ENCODE measurements around the gene DPP6.

Gene DPP6

DNA sequence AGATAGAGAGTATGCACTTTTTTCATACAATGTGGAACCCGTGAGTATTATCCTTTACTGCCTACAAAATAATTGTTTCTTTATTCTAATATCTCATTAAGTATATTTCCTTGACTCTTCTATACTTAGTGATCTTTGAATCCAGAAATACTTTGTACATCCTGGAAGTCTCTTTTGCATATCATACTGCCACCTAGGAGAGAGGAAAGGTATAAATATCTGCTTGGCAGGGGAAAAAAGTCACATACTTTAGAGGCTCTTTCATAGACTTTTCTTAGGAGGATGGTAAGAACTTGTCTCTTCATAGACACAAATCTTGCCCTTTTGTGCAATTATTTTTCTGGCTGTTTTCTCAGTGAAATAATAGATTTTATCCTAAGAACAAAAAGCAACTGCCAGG is 514.7 kb downstream of the DPP6 start:
- DNase-seq, result no peak

DNA sequence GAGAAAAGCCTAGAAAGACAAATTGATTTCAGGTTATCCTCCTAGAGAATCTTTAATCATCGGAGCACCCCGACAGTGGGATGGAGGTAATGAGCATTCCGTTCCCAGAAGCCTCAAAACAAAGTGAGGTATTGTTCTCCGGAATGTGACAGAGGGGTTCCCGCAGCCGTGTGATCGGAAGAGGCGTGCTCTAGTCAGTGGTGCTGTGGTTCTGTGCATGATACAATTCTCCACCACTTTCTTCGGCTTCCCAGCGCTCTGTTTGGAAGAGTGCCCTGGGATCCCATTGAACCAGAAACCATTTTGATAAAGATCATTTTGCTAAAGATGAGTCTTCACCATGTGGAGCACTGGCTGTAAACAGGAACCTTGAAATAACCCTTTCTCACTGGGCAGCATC is 516.1 kb downstream of the DPP6 start:
- DNase-seq, result no peak

DNA sequence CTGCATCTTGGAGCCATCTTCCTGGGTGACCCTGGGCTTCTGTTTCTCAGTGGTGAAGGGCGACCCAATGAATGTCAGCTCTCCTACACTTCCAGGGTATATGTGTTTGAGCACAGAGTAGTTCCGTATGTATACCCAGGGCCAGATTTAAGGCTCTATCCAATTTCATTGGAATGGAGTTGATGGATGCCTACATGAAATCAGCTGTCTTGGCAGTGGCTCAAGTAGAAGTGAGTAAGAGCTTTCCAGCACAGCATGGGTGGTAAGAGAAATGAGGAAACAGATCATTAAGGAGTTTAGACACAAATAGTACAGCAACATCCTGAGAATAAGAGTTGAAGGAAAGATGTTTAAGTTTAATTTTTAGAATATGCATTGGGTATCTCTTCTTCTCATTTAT is 517.7 kb downstream of the DPP6 start:
- DNase-seq, result no peak

DNA sequence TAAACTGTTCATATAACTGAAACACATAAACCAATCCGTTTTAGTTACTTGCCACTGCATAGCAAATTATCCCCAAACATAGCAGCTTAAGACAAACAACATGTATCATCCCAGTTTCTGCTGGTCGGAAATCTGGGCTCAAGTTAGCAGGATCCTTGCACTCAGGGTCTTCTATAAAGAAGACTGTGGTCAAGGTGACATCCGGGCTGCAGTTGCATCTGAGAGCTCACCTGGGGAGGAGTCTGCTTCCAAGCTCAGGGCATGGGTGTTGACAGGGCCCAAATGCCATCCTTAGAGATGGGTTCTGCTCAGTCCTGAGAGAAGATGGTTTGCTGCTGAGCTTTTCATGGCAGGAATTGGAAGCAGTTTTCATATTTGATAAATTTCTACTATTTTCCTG is 519.6 kb downstream of the DPP6 start:
- no peak for DNase-seq

DNA sequence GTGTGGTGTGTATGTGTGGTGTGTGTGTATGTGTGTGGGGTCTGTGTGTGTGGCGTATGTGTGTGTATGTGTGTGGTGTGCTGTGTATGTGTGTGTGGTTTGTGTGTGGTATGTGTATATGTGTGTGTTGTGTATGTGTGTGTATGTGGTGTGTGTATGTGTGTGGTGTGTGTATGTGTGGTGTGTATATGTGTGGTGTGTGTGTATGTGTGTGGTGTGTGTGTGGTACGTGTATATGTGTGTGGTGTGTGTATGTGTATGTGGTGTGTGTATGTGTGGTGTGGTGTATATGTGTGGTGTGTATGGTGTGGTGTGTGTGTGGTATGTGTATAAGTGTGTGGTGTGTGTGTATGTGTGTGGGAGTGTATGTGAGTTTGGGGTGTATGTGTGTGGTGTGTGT is 522.0 kb downstream of the DPP6 start:
- DNase-seq, result no peak

DNA sequence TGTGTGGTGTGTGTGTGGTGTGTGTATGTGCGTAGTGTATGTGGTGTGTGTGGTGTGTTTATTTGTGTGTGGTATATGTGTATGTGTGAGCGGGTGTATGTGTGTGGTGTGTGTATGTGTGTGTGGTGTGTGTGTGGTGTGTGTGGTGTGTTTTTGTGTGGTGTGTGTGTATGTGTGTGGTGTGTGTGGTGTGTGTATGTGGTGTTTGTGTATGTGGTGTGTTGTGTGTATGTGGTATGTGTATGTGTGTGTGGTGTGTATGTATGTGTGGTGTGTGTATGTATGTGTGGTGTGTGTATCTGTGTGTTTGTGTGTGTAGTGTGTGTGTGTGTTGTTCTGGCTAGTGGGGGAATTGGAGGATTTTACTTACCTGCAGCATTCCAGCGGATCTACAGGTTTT is 523.3 kb downstream of the DPP6 start:
- DNase-seq, result no peak

DNA sequence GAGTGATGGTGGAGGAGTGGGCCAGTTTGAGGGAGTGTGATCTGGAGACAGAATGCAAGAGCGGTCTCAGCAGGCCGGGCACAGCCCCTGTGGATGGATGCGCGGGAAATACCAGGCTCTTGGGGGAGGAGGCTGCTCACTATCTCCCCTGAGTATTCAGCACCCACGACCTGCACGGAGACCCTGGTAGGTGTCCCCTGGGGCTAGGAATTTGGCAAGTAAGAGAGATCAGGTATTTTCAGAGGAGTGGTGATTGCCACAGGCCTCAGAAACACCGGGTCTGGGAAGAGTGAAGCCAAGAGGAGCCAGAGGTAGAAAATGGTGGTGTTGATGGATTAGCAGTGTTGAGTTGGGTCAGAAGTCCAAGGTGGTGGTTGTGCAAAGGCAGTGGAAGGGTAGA is 524.4 kb downstream of the DPP6 start:
- DNase-seq, result no peak

DNA sequence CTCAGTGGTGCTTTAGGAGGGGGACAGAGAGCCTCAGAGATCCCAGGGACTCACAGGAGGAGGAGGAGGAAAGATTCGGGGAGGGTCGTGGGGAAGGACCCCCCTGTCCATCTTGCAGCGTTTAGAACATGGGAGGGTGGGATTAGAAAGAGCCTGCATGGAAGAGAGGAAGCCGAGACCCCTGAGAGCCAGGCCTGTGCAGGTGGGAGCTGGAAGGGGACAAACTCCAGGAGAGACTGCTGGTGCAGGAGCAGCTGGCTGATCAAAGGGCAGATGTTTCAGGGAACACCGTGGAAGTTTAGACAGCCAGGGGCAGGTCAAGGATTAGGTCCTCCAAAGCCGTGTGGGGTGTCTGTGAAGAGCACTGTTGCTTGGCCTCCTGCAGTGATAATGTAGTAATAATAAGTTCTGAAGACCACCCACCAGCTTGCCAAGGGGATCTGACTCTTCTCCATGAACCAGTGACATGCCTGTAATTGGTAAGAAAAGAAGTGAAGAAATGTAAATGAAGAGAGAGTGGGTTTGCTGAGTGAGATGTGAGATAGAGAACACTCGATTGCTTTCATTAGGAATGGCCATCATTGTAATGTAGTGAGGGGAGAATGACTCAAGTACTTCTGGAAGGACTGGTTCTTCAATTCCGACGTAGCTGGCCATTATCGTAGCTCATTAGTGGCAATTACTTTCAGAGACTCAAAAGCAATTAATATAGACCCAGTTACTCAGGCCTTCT is 525.1 kb downstream of the DPP6 start:
- no peak for DNase-seq

DNA sequence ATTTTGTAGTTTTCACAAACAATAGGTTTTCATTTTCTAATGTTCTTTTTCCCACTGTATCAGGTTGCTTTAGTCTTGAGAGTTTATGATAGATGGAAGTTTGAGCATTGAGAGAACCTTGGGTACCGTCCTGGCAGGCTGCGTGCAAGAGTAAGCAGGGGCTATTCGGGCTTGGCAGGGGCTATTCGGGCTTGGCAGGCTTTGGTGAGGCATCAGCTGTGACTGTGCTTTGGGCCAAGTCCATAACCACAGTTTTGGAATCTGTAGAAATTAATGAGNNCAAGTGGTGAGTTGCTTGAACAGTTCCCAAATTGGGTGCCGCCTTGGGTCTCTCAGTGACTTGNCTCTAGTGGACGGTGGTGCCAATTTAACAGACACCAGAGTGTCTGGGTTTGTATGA is 526.1 kb downstream of the DPP6 start:
- no peak for DNase-seq

DNA sequence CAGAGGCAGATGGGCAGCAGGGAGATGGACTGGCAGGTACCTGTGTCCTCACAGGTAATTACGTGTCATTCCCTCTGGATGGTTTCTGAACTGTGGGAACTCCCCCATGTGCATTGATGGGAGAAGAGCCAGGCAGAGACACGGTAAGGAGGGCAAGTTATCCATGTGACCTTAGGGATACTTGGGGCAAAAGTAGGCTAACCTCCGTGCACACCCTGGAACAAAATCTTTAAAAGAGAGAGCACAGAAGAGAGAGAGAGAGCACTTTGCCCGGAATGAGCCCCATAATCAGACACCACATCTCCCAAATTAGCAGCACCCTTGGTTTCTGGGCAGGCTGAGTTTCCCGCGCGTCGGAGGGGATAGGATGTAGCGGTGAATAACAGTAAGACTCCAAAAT is 527.5 kb downstream of the DPP6 start:
- no peak for DNase-seq

DNA sequence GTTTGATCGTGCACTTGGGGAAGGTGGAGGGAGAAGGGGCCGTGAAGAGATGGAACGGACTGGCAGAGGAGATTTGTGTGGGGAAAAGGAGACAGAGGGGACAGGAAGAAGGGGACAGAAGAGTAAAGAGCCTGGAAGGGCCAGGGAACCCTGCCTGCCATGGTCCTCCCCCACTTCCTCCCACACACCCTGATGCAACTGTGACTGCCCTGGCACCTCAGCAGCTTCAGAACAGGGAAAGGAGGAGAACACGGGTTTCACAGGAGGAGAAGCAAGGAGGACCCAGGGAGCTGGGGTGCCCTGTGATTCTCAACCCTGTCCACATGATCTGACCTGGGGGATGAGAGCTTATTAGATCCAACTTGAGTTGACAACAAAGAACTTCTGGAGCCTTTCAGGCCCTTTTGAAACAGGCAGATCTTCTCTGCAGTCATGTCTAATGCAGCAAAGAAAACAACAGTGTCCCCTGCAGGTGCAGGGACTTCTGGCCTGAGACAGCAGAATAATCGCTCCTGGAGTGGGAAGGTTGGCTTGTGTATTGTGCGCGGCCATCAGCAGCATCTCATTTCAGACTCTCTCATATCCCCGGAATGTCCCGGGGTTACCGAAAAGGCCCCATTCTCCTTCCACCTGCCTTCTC is 529.2 kb downstream of the DPP6 start:
- no peak for DNase-seq

DNA sequence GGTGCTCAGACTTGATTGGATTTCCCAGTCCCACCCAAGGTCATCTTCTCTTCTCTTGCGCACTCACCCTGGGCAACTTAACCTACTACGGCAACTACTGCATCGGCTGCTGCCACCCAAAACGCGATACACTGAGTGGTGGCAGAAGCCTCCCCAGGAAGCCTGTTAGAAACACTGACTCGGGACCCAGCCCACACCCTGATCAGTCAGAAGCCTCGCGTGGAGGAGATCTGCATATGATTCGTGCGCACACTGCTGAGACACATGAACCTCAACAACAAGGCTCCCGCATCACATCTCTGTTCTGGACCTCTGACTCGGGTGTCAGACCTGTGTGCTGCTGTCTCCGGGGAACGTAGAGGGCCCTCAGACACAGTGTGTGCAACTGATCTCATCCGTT is 531.3 kb downstream of the DPP6 start:
- DNase-seq, result no peak

DNA sequence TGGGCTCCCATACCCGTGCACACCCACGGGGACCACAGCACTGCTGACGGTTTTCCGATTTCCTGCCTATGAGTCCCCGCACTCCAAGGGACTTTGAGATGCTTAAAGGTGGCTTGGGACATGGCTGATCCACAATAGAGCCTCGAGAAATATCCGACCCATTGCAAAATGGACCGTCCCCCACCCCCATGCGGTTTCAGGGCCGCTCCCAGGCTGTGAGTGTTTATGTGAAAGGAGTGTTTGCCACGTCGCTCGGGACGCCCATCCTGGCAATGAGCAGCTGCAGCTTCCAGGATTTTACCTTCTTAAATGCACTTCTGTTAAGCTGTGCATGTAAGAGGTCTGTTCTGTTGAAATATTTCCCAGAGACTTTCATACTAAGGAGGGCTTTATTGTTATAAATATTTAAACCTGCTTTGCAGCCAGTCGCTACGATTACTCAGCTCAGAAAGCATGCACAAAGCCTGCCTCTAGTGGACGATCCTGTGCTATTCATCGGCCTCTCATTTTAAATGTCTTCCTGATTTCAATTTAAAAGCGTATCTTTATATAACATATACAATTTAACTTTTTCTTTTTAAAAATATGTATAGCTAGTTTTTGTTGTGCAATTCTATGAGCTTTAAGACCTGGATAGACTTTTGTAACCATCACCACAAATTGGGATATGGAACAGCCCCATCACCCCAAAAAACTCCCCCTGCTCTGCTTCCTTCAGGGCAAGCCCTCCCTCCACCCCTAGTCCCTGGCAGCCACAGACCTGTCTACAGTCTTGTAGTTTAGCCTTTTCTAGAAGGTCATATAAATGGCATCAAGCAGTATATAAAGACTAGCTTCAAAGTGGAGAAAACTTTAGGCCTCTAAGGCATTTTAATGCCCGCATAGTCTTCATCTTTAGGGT is 532.4 kb downstream of the DPP6 start:
- DNase-seq, result no peak

DNA sequence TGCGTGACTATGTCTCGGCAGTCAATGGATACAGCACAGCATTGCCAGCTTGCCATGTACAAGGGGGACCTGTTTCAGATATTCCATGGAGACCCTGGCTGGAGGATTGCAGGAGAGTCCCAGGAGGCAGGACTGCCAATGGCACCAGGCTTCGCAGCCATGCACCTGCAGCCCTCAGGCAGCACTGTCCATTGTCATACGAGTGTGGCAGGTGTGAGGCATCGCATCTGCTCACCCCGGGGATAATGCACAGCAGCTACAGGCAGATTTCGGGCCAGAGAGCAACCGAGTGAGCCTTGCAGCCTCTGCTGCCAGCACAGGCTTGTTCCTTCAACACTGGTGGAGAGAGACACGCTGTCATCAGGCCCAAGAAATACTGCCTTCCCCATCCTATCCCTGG is 535.6 kb downstream of the DPP6 start:
- DNase-seq, result no peak

DNA sequence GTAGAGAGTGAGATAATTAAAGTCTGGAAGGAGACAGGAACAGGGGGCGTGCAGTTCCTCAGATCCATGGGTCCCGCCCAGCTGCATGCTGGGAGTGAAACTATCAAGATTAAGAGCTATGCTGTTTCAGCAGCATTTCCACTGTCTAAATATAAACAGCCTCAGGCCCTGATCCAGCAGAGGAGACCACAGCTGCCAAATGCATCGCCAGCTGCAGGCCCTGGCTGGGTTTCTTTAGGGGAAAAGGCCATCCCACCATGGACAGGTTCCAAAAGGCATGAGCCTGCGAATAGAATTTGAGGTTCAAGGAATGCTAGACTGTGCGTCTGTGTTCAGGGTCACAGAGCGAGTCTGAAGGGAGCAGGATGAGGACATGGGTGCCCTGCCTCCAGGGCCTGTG is 539.3 kb downstream of the DPP6 start:
- no peak for DNase-seq

DNA sequence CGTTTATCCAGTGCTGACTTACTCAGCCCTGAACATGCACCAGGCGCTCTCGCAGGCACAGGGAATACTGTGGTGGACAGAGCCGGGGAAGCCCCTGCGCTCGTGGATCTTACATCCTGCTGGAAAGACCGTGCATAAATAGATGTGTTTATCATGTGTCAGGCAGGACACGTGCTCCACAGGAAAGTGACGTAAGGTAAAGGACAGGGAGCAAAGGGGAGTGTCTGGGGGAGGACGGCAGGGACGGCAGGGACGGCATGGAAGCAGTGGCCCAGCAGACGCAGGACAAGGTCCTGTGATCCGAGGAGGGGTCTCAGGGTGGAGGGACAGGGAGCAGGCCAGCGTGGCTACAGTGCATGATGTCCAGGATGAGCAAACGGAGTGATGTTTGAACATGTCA is 540.2 kb downstream of the DPP6 start:
- DNase-seq, result no peak

DNA sequence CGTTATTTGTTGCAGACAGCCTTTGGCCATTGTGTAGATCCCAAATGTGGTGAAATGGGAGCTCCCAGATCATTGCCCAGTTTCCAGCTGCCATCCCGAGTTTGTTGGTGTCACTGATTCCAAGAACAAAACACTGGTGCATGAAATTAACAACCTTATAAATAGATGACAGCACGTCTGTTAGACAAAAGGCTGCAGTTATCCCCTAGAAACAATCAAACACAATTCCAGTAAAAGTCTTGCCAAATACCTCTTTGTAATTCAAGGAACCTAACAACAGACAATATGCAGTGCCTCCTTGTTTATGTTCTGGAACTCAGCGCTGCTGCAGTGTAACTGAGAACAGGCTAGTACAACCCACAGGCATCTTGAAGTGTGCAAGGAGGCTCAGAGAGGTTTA is 546.2 kb downstream of the DPP6 start:
- DNase-seq, result no peak

DNA sequence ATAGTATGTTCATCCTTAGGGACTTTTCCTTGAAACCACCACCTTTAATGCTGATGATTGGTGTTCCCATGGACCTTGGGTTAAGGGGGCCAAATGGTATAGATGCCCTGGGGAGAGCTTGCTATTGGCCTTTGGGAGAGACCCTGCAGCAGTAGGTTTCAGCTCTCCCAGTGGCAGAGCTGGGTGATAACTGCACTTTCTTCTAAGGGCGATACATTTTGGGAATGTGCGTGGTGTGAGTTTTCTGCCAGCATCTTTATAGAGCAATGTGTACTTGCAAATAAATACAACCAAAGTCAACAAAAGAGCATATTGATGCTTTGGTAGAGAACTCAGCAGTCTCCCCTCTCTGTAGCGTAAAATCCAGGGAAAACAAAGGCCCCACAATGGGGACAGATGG is 546.7 kb downstream of the DPP6 start:
- DNase-seq, result no peak

DNA sequence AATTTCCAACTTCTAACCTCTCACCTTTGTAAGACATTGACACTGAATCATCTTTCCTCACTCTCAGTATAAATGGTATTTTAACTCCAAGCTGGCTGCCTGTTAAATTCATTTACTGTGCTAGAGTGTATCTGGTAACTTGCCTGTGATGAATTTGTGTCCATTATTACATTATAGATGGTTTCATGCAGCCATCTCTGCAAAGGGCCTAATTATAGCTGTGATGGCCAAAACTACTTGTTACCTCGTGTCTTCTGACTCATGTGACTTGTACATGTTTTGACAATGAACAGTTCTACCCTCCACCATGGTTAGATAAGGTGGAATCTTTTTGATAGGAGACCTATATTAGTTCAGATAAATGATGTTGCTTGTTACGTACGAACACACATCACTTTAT is 558.7 kb downstream of the DPP6 start:
- DNase-seq, result no peak

DNA sequence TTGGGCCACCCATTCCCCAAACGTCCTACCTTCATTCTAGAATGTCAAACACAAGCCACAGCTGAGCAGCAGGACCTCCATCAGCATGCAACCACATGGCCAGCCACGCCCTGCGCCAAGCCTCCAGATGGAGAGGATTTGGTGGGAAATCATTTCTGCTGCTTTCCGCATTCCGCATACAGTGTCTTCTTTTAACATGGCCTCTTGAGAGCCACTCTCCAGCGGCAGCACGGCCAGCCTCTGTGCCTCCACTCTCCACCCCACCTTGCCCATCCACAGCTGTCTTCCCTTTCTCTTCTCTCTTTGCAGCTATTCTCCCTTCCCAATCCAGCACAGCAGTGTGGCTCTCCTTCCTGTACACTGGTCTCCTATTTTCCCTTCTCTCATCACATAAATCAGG is 561.6 kb downstream of the DPP6 start:
- no peak for DNase-seq

DNA sequence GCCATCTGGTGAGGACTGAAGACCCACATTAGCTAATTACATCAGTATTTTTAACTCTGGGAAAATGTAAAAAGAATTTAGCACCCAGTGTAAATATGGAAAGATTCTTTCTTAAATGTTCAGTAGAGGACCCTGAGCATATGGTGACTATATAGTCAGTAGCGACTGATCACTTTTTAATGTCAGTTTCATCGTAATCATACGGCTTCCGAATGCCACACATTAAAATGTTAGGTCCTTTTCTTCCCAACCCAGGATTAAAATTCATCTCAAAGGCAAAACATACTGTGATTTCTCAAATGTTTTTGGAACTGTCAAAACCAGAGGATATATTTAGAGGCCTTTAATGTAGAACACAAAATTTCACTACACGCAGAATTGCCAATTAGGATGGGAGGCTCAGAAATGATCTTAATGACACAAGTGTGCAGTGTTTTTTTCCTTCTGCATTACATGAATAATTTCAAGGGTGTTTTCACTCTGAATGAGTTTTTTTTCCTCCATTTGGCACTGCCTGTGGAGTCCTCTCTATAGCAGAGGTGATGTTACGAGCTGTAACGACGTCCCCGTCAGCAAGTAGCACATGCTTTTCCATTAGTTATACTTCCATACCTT is 568.0 kb downstream of the DPP6 start:
- no peak for DNase-seq

DNA sequence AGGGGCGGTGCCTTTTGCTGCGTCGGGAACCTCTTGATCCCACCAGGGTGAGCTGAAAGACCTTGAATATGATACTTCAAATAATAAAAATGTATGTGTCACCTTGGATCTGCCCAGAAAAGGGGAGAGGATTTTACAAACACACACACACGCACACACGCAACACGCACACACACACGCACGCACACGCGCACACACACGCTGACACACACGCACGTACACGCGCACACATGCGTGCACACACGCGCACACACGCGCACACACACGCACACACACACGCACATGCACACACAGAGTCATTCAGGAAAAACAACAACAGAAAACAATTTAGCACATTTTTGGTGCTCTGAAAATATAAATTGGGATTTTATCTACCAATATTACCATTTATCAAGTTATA is 571.2 kb downstream of the DPP6 start:
- no peak for DNase-seq

DNA sequence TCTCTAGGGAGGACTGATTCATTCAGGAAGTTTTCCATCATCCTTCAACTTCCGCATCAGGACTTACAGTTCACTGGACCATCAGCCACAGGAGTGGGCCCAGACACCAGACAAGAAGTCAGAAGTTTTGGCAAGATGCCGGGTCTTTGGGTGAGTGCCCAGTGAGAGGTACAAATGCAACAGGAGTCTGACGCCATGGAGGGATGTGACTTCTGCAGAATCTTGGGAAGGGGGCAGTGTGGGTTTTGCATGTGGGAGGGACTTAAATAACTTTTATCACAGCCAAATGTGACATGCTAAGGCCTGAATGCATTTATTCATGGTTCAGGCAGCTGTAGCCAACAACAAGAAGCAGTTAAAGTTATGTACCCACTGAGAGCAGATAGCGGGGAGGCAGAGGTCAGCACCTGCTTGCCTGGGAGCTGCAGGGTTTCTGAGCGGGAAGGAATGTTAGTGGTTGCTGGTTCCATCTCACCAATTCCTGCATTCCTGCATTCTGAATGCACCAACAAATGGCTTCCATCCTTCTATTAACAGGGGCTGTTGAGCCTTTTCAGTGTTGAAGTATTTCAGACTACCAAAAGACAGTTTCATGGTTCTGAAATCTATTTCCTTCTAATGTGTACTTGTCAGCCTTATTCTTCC is 575.6 kb downstream of the DPP6 start:
- DNase-seq, result no peak

All from NCI-H524 treated with DMSO at 0.1 percent for 48 hours (cell line).